Measurements from ENCODE around the gene NRP1. TPM values are rescaled to one million over a fixed set of nuclear protein-coding genes. Genes with fewer than 3 reads are reported as not detected.

Gene NRP1
- total and polyA plus RNA-seq, 2 donors (not counting 3 experiments of a cell fraction or from before 2014, with no cell fraction given): 122 to 306 TPM

GRCh38 chr10:33150146-33150545 is 184.3 kb downstream of the NRP1 start:
- no peak overlapping the region for H3K9ac ChIP-seq (replicated peaks; ENCODE audit: extremely low read depth, insufficient read depth, low read length)
- no TSS peak for BruUV-seq (replicated peaks)
- FAIRE-seq: no peak
- TF ChIP-seq JUN (IDR thresholded peaks at IDR 0.05; ENCODE audit: borderline replicate concordance, insufficient read depth, insufficient read length, low read depth) (no peak), GATA2 (IDR thresholded peaks at IDR 0.05; ENCODE audit: insufficient read depth, insufficient read length, low read depth, low read length) (no peak), POLR2A (IDR thresholded peaks at IDR 0.05; ENCODE audit: low read depth, low read length) (no peak), CTCF (IDR thresholded peaks at IDR 0.05; ENCODE audit: extremely low read depth in 1 of 2, insufficient read depth in 1 of 2, low read depth in 1 of 2, low read length in 2 of 2) (no peak), MYC (IDR thresholded peaks at IDR 0.05; ENCODE audit: low read depth, low read length) (no peak), MAX (IDR thresholded peaks at IDR 0.05; ENCODE audit: insufficient read depth, insufficient read length) (no peak), EZH2 (IDR thresholded peaks at IDR 0.05; ENCODE audit: borderline replicate concordance, low read depth, low read length, severe bottlenecking) (no peak), FOS (IDR thresholded peaks at IDR 0.05; ENCODE audit: borderline replicate concordance, insufficient read depth, low read length) (no peak), POLR2AphosphoS5 (IDR thresholded peaks at IDR 0.05; ENCODE audit: insufficient read depth, low read depth, low read length) (no peak)
- no peak overlapping the region for H3K4me2 ChIP-seq (ENCODE audit: insufficient read depth, low read length)
- H4K20me1 ChIP-seq (replicated peaks; ENCODE audit: control insufficient read depth, extremely low read depth, insufficient read depth, low read length): no peaks in the 10 kb centered on the region
- no peaks in the 10 kb centered on the region for H3K9me3 ChIP-seq (replicated peaks; ENCODE audit: control insufficient read depth, insufficient read depth, low read length)
- no peaks in the 10 kb centered on the region for H3K4me1 ChIP-seq (ENCODE audit: control insufficient read depth, extremely low read depth, insufficient read depth, low read length)
- ChIA-PET POLR2A (no interaction called here), CTCF (no interaction called here)
- H3K27me3 ChIP-seq (ENCODE audit: control insufficient read depth in 2 of 2, insufficient read depth in 2 of 2, low read length in 2 of 2): peaks cover 0 to 6% of the 10 kb centered on the region in 2 experiments
- no peak overlapping the region for H3K27ac ChIP-seq (ENCODE audit: insufficient read depth, low read depth, low read length)
- dilution Hi-C loops (cut with MboI; ENCODE audit: extremely low pct_ligation_motif_present, low sequenced_read_pairs) (no loop called here), intact Hi-C loops (cut with micrococcal nuclease) (no loop called here)
- H3K9me1 ChIP-seq (replicated peaks; ENCODE audit: control insufficient read depth, extremely low read depth, insufficient read depth, low read length): no peaks in the 10 kb centered on the region
- H3K4me3 ChIP-seq (replicated peaks in 1 of 3; ENCODE audit: insufficient read depth in 1 of 3, low read depth in 1 of 3, low read length in 3 of 3): no peak overlapping the region
- H3K79me2 ChIP-seq (ENCODE audit: control insufficient read depth, insufficient read depth, low read length): no peaks in the 10 kb centered on the region
- H3K36me3 ChIP-seq (ENCODE audit: control insufficient read depth in 2 of 2, extremely low read depth in 1 of 2, insufficient read depth in 2 of 2, low read length in 2 of 2): no peaks in the 10 kb centered on the region
- no peak overlapping the region for H2AFZ ChIP-seq (ENCODE audit: low read depth, low read length)
- no peak for DNase-seq (ENCODE audit: low read depth, low spot score)

All from endothelial cell of umbilical vein (primary cell).